GM21381 (cell line): Measurements from ENCODE around the gene IGLL1.
"Not testable (repeated sequence)": the region's sequence is repeated elsewhere in the genome, so short reads cannot be mapped to it uniquely, and the experiment has no call there.

Source experiments
- ATAC-seq: cut with Tn5 transposase; IDR thresholded peaks from one replicate; pipeline ENCODE4 v1.9.1; 2021; ENCODE audit warnings: mild to moderate bottlenecking, moderate library complexity; ENCODE audit not compliant: unreplicated experiment

IGLL1 gene

DNA sequence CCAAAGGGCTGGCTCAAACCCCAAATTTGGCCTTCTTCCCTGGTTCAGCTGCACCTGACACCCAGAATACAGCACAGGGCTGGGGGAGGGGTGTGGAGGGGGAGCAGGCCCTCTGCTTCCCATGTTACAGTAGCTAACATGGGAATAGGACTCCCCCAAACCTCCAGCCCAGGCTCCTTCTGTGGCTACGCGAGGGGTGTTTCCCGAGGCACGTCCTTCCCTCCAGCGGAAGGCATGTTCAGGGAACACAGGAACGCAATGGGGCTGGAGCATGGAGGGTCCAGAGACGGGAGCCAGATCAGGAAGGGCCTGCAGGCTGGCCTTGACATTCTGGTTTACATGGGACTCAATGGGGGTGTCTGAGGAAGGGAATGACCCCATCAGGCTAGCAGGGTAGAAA is 11.8 kb upstream of the IGLL1 start:
- no peak for ATAC-seq

DNA sequence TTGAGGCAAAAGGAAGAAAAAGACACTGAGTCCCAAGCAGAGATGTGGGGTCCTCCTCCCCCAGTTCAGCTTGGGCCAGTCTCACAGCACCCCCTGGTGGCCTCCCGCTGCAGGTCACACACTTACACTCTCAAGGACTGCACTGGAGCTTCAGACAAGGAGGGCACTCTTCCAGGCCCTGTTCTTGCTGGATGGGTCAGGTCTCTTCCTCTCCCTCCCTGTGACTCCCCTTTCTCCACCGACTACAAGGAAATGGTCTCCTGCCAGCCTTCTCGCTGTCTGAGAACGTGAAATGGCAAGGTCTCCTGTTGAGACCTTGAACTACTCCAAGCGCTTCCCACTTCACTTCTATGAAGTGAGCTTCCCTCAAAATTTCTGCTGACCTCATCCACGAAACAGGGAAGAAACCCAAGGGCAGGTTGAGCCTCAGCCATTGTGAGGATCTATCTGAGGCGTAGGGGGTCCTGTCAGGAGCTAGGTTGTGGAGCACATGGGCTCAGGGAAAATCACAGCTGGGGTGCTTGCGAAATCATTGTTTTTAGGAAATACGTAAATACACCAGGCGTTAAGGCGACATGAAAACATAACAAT is 11.2 kb upstream of the IGLL1 start:
- no peak for ATAC-seq

DNA sequence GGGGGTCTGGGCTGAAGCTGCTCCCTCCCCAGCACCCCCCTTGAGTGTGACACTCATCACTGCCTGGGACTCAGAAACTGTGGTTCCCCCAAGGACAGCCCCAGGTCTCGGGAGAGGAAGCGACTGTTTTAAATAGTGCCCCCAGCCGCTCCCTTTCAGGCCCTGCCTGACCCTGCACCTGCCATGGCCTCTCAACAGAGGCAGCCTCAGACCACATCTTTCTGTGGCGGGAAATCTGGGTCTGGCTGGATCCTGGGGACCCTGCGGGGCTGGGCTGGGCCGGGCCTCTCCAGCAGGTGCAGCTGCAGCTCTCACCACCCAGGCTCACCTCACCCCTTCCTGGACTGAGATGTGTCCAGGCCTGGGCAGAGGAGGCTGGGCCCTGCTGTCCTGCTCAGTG is 3.7 kb upstream of the IGLL1 start:
- no peak for ATAC-seq

DNA sequence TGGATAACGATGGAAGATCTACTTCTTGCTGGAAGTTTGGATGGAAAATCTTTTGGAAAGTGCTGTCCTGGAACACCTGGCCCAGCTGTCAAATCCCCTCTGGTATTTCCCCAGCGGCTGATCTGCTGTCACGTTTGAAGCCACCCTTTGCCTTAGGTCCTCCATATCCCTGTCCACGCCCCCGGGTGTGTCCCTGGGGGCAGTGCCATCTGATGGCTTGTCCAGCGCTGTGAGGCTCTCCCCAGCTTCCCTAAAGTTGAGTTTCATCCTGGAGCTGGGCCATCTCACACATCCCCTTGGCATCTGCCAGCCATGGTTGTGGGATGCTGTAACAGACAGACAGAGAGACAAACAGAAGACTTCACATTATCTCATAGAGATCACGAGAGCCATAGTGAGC is 3.1 kb upstream of the IGLL1 start:
- ATAC-seq = no peak

DNA sequence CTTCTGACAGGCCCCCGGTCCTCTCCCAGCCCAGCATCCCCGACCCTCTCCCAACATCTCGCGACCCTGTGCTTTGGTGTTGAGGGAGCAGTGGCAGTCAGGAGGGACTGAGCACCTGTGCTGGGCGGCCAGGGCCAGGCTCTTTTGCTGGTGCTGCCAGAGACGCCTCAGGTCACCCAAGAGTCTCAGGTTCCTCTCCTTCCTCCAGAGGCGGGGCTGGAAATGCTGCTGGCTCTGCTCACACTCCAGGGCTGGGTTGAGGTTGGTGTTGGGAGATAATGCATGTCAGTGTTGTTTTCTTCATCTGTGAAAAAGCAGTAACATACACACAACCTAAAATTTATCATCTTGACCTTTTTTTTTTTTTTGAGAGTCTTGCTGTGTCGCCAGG is 1.2 kb upstream of the IGLL1 start:
- ATAC-seq = no peak

DNA sequence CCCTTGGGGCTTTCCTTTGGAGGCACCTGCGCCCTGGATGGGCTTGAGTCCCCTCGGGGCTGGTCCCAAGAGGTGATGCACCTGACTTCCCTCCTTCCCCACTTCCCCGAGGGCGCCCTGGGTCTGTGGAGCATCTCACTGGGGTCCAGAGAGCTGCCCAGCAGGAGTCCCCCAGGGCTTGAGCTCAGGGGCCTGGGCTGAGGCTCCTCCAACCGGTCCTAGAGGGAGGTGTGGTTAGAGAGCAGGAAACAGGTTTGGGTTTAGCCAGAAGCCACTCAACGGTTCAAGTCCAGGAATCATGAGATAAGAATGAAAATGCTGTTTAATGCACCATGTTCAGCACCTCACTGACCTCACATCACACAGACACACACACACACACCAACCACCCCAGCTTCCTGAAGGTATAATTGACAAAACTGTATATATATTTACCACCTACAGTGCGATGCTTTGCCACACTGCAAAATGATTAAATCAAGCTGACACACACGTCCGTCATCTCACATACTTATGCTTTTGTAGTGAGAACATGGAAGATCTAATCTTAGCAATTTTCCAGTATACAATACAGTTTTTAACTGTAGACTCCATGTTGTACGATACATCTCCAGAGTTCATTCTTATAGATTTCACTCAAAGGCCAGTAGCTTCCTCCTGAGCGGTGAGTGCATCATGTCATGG is 628 bp upstream of the IGLL1 start:
- ATAC-seq = no peak

DNA sequence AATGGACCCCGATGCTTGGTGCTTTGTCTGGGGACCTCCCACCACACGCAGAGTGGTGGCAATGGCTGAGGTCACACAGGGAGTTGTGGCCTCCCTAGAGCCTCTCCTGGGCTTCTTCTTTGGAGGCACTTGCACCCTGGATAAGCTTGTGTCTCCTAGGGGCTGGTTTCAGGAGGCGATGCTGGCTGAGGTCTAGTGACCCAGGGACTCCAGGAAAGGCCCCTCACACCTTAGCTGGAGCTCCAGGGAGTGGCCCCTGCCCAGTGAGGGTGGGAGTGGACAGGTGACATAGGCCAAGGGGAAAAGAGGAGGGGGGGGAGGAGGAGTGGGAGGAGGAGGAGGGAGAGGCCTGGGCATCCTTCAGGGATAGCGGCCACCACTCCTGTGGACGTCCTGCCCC is 810 bp downstream of the IGLL1 start:
- ATAC-seq = no peak

DNA sequence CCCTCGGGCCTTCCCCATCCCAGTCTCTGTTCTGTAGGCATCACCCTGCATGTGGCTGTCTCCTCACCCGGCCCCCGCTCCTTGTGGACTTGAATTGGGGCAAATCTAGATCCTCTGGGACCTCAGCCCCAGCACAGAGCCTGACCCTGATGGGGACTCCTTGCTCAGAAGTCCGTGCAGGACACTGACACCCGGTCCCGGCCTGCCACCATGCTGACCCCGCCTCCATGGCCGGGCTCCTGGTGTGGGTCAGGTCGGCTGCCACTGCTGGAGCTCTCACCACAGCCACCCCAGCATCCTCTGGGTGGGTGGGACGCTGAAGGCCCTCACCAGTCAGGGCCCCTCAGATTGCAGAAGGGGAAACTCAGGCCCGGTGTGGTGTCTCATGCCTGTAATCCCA is 1.8 kb downstream of the IGLL1 start:
- ATAC-seq = no peak

DNA sequence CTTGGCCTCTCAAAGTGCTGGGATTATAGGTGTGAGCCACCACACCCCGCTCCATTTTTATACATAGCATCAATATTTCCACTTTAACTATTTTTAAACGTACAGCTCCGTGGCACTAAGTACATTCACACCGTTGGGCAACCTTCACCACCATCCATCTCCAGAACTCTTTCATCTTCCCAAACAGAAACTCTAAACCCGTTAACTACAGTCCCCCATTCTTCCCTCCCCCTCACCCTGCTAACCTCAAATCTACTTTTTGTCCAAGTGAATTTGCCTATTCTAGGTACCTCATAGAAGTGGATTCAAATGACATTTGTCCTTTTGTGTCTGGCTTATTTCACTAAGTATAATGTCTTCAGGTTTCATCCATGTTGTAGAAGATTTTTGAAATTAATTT is 3.4 kb downstream of the IGLL1 start:
- no peak for ATAC-seq

DNA sequence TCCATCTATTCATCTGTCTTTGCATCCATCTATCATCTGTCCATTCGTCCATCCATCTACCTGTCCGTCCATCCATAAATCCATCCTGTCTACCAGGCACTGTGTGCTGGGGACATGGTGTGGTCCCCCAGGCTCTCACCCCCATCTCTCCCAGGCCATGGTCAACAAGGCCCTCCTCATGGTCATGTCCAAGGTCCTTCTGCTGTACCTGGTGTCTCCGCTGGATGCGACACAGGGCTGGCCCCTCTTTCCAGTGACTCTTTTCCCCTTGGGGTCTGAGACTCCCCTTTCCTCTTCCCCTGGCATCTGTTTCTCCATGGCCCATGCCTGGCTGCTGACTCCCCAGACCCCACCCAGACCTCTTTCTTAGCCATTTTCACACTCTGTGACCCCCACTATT is 4.5 kb downstream of the IGLL1 start:
- ATAC-seq = no peak

DNA sequence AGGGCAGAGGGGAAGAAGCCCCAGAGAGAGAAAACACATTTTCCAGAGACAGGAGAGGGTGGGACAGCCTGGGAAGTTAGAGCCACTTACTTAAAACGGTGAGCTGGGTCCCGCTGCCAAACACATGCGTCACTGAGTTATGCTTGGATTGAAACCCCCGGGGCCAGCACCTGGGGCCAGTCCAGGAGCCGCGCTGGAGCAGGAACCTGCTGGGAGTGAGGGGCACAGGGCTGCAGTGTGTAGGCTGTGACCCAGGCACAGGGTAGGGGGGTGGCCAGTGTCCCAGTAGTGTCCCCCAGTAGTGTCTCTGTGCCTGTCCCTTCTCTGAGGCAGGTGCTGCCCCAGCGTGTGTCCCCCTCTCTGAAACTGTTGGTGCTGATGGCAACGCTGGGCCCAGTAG is 5.2 kb downstream of the IGLL1 start:
- no peak for ATAC-seq

DNA sequence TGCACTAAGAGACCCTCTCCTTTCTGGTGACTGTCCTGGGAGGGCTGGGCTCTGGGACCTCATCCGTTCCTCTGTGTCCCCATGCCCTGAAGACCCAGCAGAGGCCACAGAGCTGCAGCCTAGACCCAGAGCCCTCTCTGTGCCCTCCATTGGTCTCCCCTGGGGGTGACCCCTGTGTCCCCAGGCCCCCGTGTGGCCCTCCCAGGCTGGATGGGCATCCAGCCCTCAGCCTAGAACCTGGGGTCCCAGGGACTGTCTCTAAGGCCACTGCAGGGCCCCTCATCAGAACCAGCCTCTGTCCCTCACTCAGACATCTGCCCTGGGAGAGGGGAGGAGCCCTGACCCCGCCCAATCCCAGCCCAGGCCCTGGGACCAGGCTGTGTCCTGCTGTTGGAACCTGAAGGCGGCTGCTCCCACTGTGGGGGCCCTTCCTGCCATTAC is 5.7 kb downstream of the IGLL1 start:
- ATAC-seq = no peak

DNA sequence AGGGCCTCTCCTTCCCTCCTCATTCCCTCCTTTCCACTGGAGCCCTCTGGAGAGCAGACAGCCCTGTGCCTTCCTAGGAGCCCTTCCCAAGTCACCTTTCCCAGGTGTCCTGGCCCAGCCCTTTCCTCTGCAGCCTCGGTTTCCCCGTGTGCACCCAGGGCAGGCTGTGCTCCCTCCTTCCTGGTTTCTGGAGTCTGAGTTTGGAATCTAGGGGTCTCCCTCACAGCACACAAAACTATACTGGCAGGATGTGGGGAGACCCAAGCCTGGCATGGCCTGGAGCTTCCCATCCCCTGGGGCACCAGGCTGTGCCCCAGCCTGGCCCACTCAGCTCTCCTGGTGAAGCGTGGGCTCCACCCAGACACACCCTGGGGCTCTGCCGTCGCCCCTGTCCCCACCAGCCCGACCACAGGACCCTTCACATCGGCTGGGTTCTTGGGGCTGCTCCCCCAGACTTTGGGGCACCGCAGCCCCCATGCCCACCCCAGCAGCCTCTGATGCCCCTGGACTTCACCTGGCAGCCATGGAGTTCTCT is 6.3 kb downstream of the IGLL1 start:
- ATAC-seq = not testable (repeated sequence)

DNA sequence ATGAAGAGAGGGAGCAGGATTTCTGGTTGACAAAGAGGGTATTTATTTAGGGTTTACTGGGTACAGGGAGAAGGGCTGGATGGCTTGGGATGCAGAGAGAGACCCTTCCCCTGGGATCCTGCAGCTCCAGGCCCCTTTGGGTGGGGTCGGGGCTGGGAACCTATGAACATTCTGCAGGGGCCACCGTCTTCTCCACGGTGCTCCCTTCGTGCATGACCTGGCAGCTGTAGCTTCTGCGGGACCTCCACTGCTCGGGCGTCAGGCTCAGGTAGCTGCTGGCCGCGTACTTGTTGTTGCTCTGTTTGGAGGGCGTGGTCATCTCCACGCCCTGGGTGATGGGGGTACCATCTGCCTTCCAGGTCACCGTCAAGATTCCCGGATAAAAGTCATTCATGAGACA is 7.0 kb downstream of the IGLL1 start:
- not testable (repeated sequence) for ATAC-seq

DNA sequence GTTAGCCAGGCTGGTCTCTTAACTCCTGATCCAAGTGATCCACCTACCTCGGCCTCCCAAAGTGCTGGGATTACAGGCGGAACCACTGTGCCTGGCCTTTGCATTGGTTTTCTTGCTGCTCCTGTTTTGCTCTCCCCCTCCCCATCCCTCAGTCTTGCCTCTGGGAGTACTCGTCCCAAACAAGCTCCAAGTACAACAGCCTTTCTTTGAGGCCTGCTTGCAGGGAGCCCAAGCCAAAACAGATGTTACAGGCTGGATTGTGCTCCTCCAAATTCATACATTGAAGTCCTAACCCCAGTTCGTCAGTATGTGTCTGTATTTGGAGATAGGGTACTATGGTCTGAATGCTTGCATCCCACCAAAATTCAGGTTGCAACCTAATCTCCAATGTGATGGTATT is 8.6 kb downstream of the IGLL1 start:
- ATAC-seq = no peak

DNA sequence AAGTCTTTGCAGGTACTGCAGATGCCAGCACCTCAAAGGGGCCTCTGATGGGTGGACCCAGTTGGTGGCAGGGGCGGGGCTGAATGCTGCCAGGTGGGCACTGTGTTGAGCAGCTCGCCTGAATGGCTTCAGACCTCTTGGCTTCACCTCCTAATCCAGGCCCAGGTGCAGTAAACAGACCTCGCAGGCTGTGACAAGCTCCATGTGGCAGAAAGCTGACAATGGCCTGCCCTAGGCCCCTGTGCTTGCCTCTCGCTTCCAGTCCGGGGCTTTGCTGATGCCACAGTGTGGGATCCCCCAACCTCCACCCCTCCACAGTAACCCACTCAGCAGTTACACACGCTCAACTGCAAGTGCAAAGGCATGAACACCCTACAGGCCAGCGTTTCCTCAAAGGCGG is 9.4 kb downstream of the IGLL1 start:
- ATAC-seq = no peak

DNA sequence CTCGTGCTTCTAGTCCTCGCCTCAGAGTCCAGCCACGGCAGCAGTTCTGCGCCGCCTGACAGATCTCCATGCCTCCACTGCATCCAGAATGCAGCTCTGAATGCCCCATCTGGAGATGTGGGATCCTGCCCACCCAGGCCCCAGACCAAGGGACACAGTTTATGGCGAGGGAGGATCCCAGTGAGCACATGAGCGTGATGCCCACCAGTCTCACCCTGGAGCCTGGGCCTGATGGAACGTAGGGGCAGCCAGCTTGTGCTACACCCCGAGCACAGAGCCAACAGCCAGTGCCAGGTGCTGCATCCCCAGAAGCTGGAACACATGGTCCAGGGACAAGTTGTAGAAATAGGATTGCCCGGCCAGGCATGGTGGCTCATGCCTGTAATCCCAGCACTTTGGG is 10.4 kb downstream of the IGLL1 start:
- no peak for ATAC-seq

DNA sequence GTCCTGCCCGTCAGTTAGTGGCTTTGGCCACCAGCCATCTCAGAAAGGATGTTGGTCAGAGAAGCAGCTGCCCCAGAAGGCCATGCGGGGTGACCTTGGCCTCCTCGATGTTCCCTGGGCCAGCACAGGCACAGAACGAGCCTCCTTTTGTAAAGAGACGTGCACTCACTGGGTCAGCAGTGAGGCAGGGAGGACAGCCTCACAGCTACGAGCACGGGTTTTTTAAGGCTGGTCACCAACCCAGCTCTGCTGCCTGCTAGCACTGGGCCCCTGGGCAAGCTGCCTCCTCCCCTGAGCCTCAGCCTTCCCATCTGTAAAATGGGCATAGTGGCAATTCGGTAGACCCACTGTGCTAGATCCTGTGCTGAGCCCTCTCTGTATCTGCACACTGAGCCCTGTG is 10.8 kb downstream of the IGLL1 start:
- ATAC-seq = no peak

DNA sequence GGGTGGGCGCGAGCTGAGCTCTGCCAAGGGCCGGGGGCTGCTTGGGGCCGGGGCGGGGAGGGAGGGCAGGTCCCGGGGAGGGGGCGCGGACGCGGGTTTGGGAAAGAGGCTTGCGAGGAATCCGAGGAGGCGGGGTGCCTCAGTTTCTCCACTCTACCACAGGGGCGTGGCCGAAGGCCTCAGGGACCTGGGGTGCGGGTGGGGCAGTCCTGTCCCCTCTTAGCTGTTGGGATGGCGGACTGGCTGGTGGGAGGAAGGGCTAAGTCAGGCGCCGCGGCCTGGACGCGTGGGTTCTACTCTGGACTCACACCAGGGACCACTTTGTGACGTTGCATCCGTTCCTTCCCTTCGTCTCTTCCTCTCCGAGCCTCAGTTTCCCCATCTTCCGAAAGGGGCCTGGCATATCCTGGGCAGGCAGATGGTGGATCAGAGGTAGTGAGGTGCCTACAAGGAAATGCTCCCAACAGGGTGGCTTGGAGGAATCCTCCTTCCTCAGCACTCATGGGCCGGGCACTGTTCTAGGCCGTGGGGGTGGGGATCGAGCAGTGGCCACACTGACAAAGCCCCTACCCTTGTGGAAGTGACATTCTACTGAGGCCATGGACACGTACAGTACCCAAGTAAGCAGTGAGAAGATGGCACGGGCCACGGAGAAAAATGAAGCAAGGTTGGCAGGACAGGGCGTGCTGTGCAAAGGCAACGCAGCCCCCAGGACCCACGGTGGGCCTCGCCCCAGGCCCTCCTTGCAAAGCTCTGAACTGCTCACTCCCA is 13.2 kb downstream of the IGLL1 start:
- ATAC-seq = no peak

DNA sequence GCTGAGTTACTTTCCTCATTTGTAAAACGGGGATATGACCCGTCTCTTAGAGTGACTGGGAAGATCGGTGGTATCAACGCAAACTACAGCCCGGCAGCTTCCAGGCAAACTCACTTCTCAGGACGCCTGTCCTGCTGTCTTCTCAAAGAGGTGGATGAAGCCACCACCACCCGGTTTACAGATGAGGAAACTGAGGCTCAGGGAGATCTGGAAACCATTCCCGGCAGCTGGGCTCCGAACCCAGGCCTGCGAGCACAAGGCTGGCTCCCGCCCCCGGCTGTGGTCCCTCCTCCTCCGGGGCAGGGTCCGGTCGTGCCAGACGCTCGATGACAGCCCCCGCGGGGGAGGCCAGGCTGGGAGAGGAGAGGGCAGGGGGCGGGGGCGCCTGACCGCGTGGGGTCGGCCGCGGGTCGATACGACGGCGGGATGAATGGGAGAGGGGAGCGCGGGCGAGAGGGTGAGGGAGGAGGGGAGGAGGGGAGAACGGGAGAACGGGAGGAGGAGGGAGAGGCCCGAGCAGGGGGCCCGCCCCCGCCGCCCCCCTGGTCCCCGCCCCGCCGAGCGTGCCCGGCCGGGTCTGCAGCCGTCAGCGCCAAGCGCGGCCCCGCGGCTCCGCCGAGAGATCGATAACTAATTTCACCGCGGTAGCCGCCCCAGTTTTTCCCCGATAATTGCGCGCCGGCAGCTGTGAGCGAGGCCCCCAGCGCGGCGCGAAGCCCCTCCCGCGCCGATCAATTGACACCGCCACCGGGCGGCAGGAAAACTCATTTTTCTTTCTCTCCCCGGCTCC is 14.0 kb downstream of the IGLL1 start:
- ATAC-seq = no peak

DNA sequence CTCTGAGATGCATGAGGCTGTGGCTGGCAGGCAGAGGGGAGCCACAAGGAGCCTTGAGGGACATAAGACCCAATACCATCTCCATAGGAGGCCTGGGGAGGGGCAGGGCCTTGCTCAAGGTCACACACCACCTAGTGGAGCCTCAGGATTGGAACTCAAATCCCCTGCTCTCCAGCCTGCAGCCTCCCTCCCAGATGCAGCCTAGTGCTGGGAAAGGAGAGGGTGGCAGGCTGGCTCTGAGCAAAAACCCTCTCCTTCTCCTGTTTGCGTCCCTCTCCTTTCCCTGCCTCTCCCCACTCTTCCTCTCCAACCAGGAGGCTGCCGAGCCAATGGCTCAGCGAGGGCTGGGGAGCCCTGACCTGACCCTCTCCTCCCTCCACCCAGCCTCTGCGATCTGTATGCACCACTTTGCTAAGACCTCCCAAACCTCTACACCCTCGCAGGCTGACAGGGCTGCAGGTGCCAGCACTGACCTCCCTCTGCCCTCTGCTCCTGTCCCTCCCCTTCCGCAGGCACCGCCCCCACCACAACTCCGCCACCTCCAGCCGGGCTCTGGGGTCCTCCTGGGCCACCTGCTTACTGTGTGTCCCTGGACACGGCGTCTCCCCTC is 14.7 kb downstream of the IGLL1 start:
- ATAC-seq = no peak
